Endothelial cell (in vitro differentiated cells): ENCODE measurements around the gene PRMT7. TPM values are rescaled to one million over a fixed set of nuclear protein-coding genes. Genes with fewer than 3 reads are reported as not detected.

Experiments
- DNase-seq: peaks from one replicate; pipeline ENCODE4 v3.0.0; 2021; ENCODE audit warnings: low spot score
- H3K27ac Mint-ChIP-seq: one replicate; pipeline ENCODE4 v1.8.0; 2021; ENCODE audit warnings: mixed read lengths, inconsistent platforms; ENCODE audit not compliant: unreplicated experiment
- H3K27me3 Mint-ChIP-seq: one replicate; pipeline ENCODE4 v1.8.0; 2021; ENCODE audit warnings: mild to moderate bottlenecking, moderate library complexity, mixed read lengths, inconsistent platforms; ENCODE audit not compliant: unreplicated experiment
- H3K36me3 Mint-ChIP-seq: one replicate; pipeline ENCODE4 v1.8.0; 2021; ENCODE audit warnings: mild to moderate bottlenecking, low read depth, mixed read lengths, inconsistent platforms; ENCODE audit not compliant: unreplicated experiment
- H3K4me1 Mint-ChIP-seq: one replicate; pipeline ENCODE4 v1.8.0; 2021; ENCODE audit warnings: mild to moderate bottlenecking, mixed read lengths, inconsistent platforms; ENCODE audit not compliant: unreplicated experiment
- H3K4me3 Mint-ChIP-seq: one replicate; pipeline ENCODE4 v1.8.0; 2021; ENCODE audit warnings: mild to moderate bottlenecking, mixed read lengths, inconsistent platforms; ENCODE audit not compliant: unreplicated experiment
- H3K9me3 Mint-ChIP-seq: one replicate; pipeline ENCODE4 v1.8.0; 2021; ENCODE audit warnings: mixed read lengths, inconsistent platforms; ENCODE audit not compliant: unreplicated experiment
- total RNA-seq: library from RNA; stranded (reverse); fragmentation: NEBNext Ultra II Directional; extraction: Animal tissue kit (Norgen Biotek cat#: 25700); gene quantifications from one replicate; pipeline ENCODE4 v1.2.1, GENCODE V29; 2021; ENCODE audit not compliant: unreplicated experiment
- TF ChIP-seq, protein P1 (sequence below): fragments of 200-600 bp; sonication (generic); IDR thresholded peaks from one replicate; pipeline ENCODE4 v1.5.0; 2021; ENCODE audit warnings: antibody characterized with exemption; ENCODE audit not compliant: unreplicated experiment

Gene PRMT7
- total RNA-seq, 1 donor from 2014 or later = 42.8 TPM

DNA sequence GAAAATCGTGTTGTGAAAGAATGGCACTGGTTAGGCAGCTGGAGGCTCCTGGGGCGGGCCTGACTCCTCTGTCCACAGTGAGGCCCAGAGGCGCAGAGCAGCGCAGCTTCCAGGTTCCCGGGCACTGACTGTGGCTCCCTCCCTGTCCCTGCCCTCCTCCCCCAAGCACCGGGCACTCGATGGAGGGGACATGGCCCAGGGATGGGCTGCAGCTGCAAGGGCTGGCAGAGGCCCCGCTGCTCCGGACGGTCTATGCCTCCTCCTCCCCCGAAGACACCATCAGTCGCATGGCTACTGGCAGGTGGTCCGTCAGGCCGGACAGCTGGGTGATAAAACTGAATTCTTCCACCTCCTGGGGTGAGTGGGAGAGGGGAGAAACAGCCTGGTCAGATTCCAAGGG is 50.1 kb downstream of the PRMT7 start:
- H3K27me3 Mint-ChIP-seq = peaks cover 9% of the 10 kb centered on the region
- DNase-seq = no peak
- peaks cover 10% of the 10 kb centered on the region for H3K4me1 Mint-ChIP-seq
- H3K4me3 Mint-ChIP-seq = no peak overlapping the region
- TF ChIP-seq, protein P1, sequence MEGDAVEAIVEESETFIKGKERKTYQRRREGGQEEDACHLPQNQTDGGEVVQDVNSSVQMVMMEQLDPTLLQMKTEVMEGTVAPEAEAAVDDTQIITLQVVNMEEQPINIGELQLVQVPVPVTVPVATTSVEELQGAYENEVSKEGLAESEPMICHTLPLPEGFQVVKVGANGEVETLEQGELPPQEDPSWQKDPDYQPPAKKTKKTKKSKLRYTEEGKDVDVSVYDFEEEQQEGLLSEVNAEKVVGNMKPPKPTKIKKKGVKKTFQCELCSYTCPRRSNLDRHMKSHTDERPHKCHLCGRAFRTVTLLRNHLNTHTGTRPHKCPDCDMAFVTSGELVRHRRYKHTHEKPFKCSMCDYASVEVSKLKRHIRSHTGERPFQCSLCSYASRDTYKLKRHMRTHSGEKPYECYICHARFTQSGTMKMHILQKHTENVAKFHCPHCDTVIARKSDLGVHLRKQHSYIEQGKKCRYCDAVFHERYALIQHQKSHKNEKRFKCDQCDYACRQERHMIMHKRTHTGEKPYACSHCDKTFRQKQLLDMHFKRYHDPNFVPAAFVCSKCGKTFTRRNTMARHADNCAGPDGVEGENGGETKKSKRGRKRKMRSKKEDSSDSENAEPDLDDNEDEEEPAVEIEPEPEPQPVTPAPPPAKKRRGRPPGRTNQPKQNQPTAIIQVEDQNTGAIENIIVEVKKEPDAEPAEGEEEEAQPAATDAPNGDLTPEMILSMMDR = no peak
- no peaks in the 10 kb centered on the region for H3K9me3 Mint-ChIP-seq
- peaks cover 10% of the 10 kb centered on the region for H3K36me3 Mint-ChIP-seq
- no peak overlapping the region for H3K27ac Mint-ChIP-seq

DNA sequence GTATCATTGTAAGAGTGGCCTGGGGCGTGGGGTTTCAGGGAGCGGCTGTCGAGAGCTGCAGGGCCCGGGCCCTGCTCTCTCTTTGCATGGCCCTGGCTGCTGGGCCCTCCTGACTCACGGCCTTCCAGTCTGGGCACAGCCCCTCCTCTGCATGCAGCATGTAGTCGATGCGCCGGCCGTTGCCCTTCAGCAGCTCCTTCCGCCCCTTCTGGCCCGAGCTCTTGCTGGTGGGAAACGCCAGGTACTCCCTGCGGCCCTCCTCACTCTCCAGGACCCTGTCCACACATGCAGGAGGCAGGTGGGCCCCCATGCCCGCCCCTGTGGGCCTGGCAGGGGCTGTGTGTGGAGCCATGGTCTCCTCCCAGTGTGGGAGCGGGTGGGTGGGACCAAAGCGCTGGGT is 50.7 kb downstream of the PRMT7 start:
- Mint-ChIP-seq H3K9me3 (no peaks in the 10 kb centered on the region), H3K4me3 (no peak overlapping the region), H3K27me3 (peaks cover 9% of the 10 kb centered on the region), H3K27ac (no peak overlapping the region), H3K36me3 (peaks cover 10% of the 10 kb centered on the region), H3K4me1 (peaks cover 6% of the 10 kb centered on the region)
- TF ChIP-seq, protein P1 = no peak
- DNase-seq = no peak

DNA sequence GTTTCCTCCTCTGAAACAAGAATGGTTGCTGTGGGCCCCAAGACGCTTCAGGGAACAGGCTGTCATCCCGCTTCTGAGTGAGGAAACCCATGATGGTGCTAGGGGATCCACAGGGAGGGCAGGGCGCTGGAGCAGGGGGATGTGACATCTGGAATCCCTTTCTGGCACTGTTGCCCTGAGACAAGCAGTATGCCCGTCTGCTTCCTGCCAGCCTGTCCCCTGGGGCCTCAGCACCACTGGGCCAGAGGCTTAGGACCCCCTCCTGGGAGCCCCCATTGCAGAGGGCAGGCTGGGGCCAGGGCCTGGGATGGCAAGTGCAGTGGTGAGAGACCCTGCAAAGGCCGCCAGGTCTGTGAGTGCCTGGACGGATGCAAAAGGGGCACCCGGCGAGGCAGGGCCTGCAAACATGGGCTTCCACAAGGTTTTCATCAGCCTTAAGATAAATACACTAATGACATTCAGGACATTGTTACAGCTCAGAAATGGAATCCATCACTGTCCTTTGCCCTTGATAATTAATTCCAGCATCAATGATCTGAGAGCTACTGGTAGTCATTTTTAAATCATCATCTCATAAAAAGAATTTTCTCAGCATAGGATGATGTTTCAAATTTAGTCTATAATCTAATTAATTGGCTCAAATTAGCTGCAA is 51.6 kb downstream of the PRMT7 start:
- Mint-ChIP-seq H3K9me3 (no peaks in the 10 kb centered on the region), H3K4me1 (peaks cover 2% of the 10 kb centered on the region), H3K4me3 (no peak overlapping the region), H3K36me3 (peaks cover 10% of the 10 kb centered on the region), H3K27ac (no peak overlapping the region), H3K27me3 (peaks cover 14% of the 10 kb centered on the region)
- TF ChIP-seq, protein P1 = no peak
- DNase-seq = no peak

DNA sequence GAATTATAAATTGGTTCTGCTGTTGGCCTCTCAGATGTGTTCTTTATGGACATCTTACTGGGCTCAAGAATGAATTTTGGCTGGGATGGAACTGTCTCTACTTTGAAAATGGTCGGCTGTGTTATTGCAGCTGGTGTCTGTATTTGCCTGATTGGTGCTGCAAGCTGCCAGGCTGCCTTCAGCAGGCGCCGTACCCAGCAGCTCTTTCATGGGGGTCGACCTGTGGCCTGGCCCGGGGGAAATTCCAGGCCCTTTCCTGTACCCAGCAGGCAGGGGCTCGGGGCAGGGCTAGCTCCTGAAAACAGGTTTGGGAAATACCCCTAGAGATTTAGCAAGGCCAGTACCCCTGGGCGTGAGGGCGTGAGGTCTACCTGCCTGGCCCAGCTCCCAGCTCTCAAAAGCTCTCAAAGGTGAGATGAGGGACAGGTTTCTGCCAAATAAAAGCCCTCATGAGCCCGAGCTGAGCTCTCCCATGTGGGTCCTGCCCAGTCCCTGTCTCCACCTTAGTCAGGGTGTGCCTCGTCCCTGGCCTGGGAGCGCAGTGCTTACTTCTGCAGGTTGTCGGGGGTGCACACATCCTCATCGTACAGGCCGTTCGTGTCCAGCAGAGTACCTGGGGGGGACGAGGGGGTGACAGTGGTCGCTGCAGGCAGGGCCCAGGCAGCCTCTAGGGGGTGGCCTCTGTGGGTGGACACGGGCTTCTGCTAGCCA is 52.3 kb downstream of the PRMT7 start:
- TF ChIP-seq, protein P1 = no peak
- H3K4me3 Mint-ChIP-seq = no peak overlapping the region
- no peaks in the 10 kb centered on the region for H3K9me3 Mint-ChIP-seq
- H3K27me3 Mint-ChIP-seq = peaks cover 14% of the 10 kb centered on the region
- no peak for DNase-seq
- H3K4me1 Mint-ChIP-seq = peaks cover 2% of the 10 kb centered on the region
- H3K36me3 Mint-ChIP-seq = peaks cover 9% of the 10 kb centered on the region
- no peak overlapping the region for H3K27ac Mint-ChIP-seq
